GM12878 (cell line): ENCODE data around the gene BHLHA15. TPM values are rescaled to one million over a fixed set of nuclear protein-coding genes. Genes with fewer than 3 reads are reported as not detected.
A peak's percentile ranks its signal among the peaks of the same experiment; 100 is the strongest.

ENCODE experiments used
- ATAC-seq: fragments of 200-7000 bp; cut with Tn5 transposase; 3 replicates; pipeline ENCODE4 v1.9.1; 2020; ENCODE audit warnings: mild to moderate bottlenecking, moderate library complexity
- BruUV-seq: library from RNA; stranded (reverse); fragments of 400-500 nt; replicated peaks from 2 replicates; lab custom pipeline; 2021; lab: Mats Ljungman, UMichigan
- CTCF ChIA-PET: fragments of 300-600 bp; sonication (Branson Sonifier 250); formaldehyde crosslinking; extraction: SDS; loops from one replicate; lab custom pipeline; 2021; ENCODE audit warnings: inconsistent platforms; lab: Yijun Ruan, JAX
- POLR2A ChIA-PET: fragments of 350-600 bp; formaldehyde crosslinking; extraction: SDS; loops from one replicate; lab custom pipeline; 2021; ENCODE audit warnings: inconsistent platforms; lab: Charles Lee
- RAD21 ChIA-PET: fragments of 300-600 bp; sonication (Branson Sonifier 250); formaldehyde crosslinking; loops from one replicate; lab custom pipeline; 2023; ENCODE audit warnings: antibody characterized with exemption; ENCODE audit not compliant: unreplicated experiment; lab: Charles Lee
- SMC1A ChIA-PET: fragments of 300-600 bp; sonication (Branson Sonifier 250); formaldehyde crosslinking; loops from one replicate; lab custom pipeline; 2023; ENCODE audit not compliant: unreplicated experiment, uncharacterized antibody; lab: Charles Lee
- DNase-seq: peaks from one replicate; pipeline ENCODE4 v3.0.0-alpha.2; 2011; ENCODE audit warnings: low read depth, low spot score
- FAIRE-seq: peaks from 3 replicates; lab custom pipeline; 2011; peaks lifted over from hg19 to GRCh38; lab: Jason Lieb, UNC
- H2AFZ ChIP-seq: 2 replicates; pipeline ENCODE4 v1.6.0; 2011; ENCODE audit warnings: low read depth, low read length, control low read depth; ENCODE audit not compliant: control insufficient read depth
- H3K27ac ChIP-seq: 2 replicates; pipeline ENCODE4 v1.5.1; 2011; ENCODE audit warnings: control low read depth; ENCODE audit not compliant: control insufficient read depth, insufficient read depth
- H3K27me3 ChIP-seq, 2 experiments: replicated peaks in 1 of 2; 2 replicates each; pipeline versions ENCODE4 v1.6.0 to v1.6.1; 2011; ENCODE audit warnings: low read length in 1 of 2; ENCODE audit not compliant: control insufficient read depth in 2 of 2, insufficient read depth in 2 of 2
- H3K36me3 ChIP-seq, 2 experiments: 2 replicates each; pipeline ENCODE4 v1.5.1; 2011; ENCODE audit warnings: low read length in 1 of 2; ENCODE audit not compliant: control insufficient read depth in 2 of 2, insufficient read depth in 2 of 2
- H3K4me1 ChIP-seq: 2 replicates; pipeline ENCODE4 v1.6.1; 2011; ENCODE audit warnings: mild to moderate bottlenecking, low read length, moderate library complexity, mixed read lengths; ENCODE audit not compliant: control insufficient read depth, insufficient read depth
- H3K4me2 ChIP-seq: 2 replicates; pipeline ENCODE4 v1.6.0; 2011; ENCODE audit warnings: control low read depth; ENCODE audit not compliant: control insufficient read depth, insufficient read depth
- H3K4me3 ChIP-seq: fragments of 200-600 bp; sonication (generic); 2 replicates; pipeline ENCODE4 v1.5.1; 2016
- H3K79me2 ChIP-seq: 2 replicates; pipeline ENCODE4 v1.6.0; 2011; ENCODE audit warnings: low read length; ENCODE audit not compliant: control insufficient read depth, insufficient read depth
- H3K9ac ChIP-seq: 2 replicates; pipeline ENCODE4 v1.8.0; 2011; ENCODE audit warnings: low read length, control low read depth, mixed read lengths; ENCODE audit not compliant: control insufficient read depth, insufficient read depth
- H3K9me3 ChIP-seq: replicated peaks from 3 replicates; pipeline ENCODE4 v1.5.1; 2011; ENCODE audit warnings: mild to moderate bottlenecking, low read length; ENCODE audit not compliant: control insufficient read depth, insufficient read depth
- H4K20me1 ChIP-seq: 2 replicates; pipeline ENCODE4 v1.6.0; 2011; ENCODE audit not compliant: control insufficient read depth, insufficient read depth
- BHLHE40 ChIP-seq, 2 experiments: fragments of 450-650 bp in 1 of 2; IDR thresholded peaks; 2 replicates each; pipeline ENCODE4 v1.6.1; 2011 to 2017; ENCODE audit warnings: low read depth in 2 of 2, borderline replicate concordance in 1 of 2, improper control_type of control experiment in 1 of 2, low read length in 1 of 2, mild to moderate bottlenecking in 1 of 2
- CBFB ChIP-seq: IDR thresholded peaks from 2 replicates; pipeline ENCODE4 v1.6.1; 2016; ENCODE audit warnings: antibody characterized with exemption, low read depth
- CREB1 ChIP-seq: IDR thresholded peaks from 2 replicates; pipeline ENCODE4 v1.6.1; 2012; ENCODE audit warnings: low read depth, mild to moderate bottlenecking, inconsistent platforms
- CREM ChIP-seq: IDR thresholded peaks from 2 replicates; pipeline ENCODE4 v1.6.1; 2014; ENCODE audit warnings: antibody characterized with exemption, low read depth
- EP300 ChIP-seq, 2 experiments: fragments of 150-350 bp in 1 of 2; IDR thresholded peaks; 2 replicates each; pipeline ENCODE4 v1.6.1; 2011 to 2012; ENCODE audit warnings: low read depth in 2 of 2, low read length in 2 of 2, borderline replicate concordance in 1 of 2, improper control_type of control experiment in 1 of 2, inconsistent platforms in 1 of 2; ENCODE audit not compliant: control insufficient read depth in 1 of 2
- EZH2 ChIP-seq: IDR thresholded peaks from 2 replicates; pipeline ENCODE4 v1.6.1; 2012; ENCODE audit warnings: low read depth, mild to moderate bottlenecking, control low read depth, inconsistent platforms, low read length, borderline replicate concordance; ENCODE audit not compliant: control insufficient read depth
- FOXM1 ChIP-seq: IDR thresholded peaks from 2 replicates; pipeline ENCODE4 v1.6.1; 2012; ENCODE audit warnings: low read depth, mild to moderate bottlenecking, inconsistent platforms, low read length, moderate library complexity
- GATAD2B ChIP-seq: fragments of 450-650 bp; conservative IDR thresholded peaks from 2 replicates; pipeline ENCODE4 v1.6.1; 2017; ENCODE audit warnings: low read depth, mild to moderate bottlenecking, moderate library complexity
- IKZF1 ChIP-seq: fragments of 450-650 bp; conservative IDR thresholded peaks from 2 replicates; pipeline ENCODE4 v1.6.1; 2017; ENCODE audit warnings: antibody characterized with exemption, mild to moderate bottlenecking
- IKZF2 ChIP-seq, 2 experiments: fragments of 450-650 bp; IDR thresholded peaks; 2 replicates each; pipeline ENCODE4 v1.6.1; 2017; ENCODE audit warnings: mild to moderate bottlenecking in 2 of 2, moderate library complexity in 2 of 2
- JUNB ChIP-seq: IDR thresholded peaks from 2 replicates; pipeline ENCODE4 v1.6.1; 2016; ENCODE audit warnings: antibody characterized with exemption, mild to moderate bottlenecking
- JUND ChIP-seq: IDR thresholded peaks from 2 replicates; pipeline ENCODE4 v1.6.1; 2012; ENCODE audit warnings: low read depth, mild to moderate bottlenecking, low read length, improper control_type of control experiment, moderate library complexity
- KLF5 ChIP-seq: fragments of 450-650 bp; IDR thresholded peaks from 2 replicates; pipeline ENCODE4 v1.6.1; 2014; ENCODE audit warnings: mild to moderate bottlenecking; ENCODE audit not compliant: partially characterized antibody
- MEF2B ChIP-seq: fragments of 450-650 bp; IDR thresholded peaks from 2 replicates; pipeline ENCODE4 v1.6.1; 2018; ENCODE audit warnings: mild to moderate bottlenecking, moderate library complexity; ENCODE audit not compliant: partially characterized antibody, poor library complexity, severe bottlenecking
- MTA2 ChIP-seq: fragments of 450-650 bp; IDR thresholded peaks from 2 replicates; pipeline ENCODE4 v1.6.1; 2016; ENCODE audit warnings: low read depth, mild to moderate bottlenecking, moderate library complexity
- MXI1 ChIP-seq: fragments of 150-350 bp; IDR thresholded peaks from 2 replicates; pipeline ENCODE4 v1.6.1; 2011; ENCODE audit warnings: low read depth, mild to moderate bottlenecking, inconsistent platforms, low read length, improper control_type of control experiment
- MYC ChIP-seq: IDR thresholded peaks from 2 replicates; pipeline ENCODE4 v1.6.1; 2011; ENCODE audit warnings: mild to moderate bottlenecking, low read length, moderate library complexity, inconsistent platforms; ENCODE audit not compliant: insufficient read depth, insufficient replicate concordance, insufficient read length, severe bottlenecking
- NRF1 ChIP-seq: conservative IDR thresholded peaks from 2 replicates; pipeline ENCODE4 v1.6.1; 2011; ENCODE audit warnings: mild to moderate bottlenecking, low read depth, low read length, improper control_type of control experiment
- PAX5 ChIP-seq: IDR thresholded peaks from 2 replicates; pipeline ENCODE4 v1.6.1; 2011; ENCODE audit warnings: low read depth, low read length, borderline replicate concordance
- PML ChIP-seq: IDR thresholded peaks from 2 replicates; pipeline ENCODE4 v1.6.1; 2012; ENCODE audit warnings: low read length, inconsistent platforms
- SMAD1 ChIP-seq: fragments of 450-650 bp; IDR thresholded peaks from 2 replicates; pipeline ENCODE4 v1.6.1; 2018; ENCODE audit warnings: mild to moderate bottlenecking, low read depth; ENCODE audit not compliant: partially characterized antibody
- SMARCA5 ChIP-seq: fragments of 450-650 bp; IDR thresholded peaks from 2 replicates; pipeline ENCODE4 v1.6.1; 2017; ENCODE audit warnings: mild to moderate bottlenecking
- SRF ChIP-seq, 2 experiments: IDR thresholded peaks; 2 replicates each; pipeline ENCODE4 v1.6.1; 2011; ENCODE audit warnings: low read depth in 2 of 2, low read length in 2 of 2, mild to moderate bottlenecking in 1 of 2, moderate library complexity in 1 of 2
- WGBS: methylation state at CpG from one replicate; pipeline ENCODE4 v1.1.6; 2016; ENCODE audit warnings: low lambda C conversion rate; ENCODE audit not compliant: insufficient replicate concordance, insufficient coverage; ENCODE audit errors: missing lambda C conversion rate; 5-methylcytosine and 5-hydroxymethylcytosine counted together
- in situ Hi-C: fragments of 300-500 bp; cut with MboI; formaldehyde crosslinking; loops from 9 replicates; pipeline ENCODE4 v1.14.3; 2018; ENCODE audit warnings: mixed read lengths
- intact Hi-C: fragments of 100-400 bp; cut with micrococcal nuclease; formaldehyde crosslinking; loops from one replicate; pipeline ENCODE4 v1.14.2; 2022; ENCODE audit not compliant: unreplicated experiment
- polyA plus RNA-seq, 11 experiments: library from polyadenylated mRNA; depleted of rRNA in 4 of 11; unstranded in 6 of 11; stranded (reverse) in 5 of 11; fragments of >200 nt; fragmentation: Nextera tagmentation in 4 of 11; fragmentation: Illumina TruSeq in 1 of 11; extraction: Ambion mirVana in 4 of 11; extraction: Trizol in 1 of 11; gene quantifications; 1 replicate in 1 of 11; 2 replicates in 10 of 11; pipeline versions ENCODE4 v1.2.1 to v1.2.3, GENCODE V29; 2011 to 2016; ENCODE audit warnings: inconsistent platforms in 2 of 11, missing spikeins in 2 of 11, low read depth in 1 of 11
- total RNA-seq, 4 experiments: library from RNA; depleted of rRNA in 3 of 4; stranded (reverse); fragments of >200 nt in 3 of 4; fragmentation: Illumina TruSeq in 1 of 4; extraction: Trizol in 1 of 4; gene quantifications; 2 replicates each; pipeline versions ENCODE4 v1.2.1 to v1.2.3, GENCODE V29; 2013 to 2021

Gene BHLHA15
- total and polyA plus RNA-seq, 10 of the 15 experiments (the other 5 are each of a cell fraction or from before 2014, with no cell fraction given) = 0.54 to 4.2 (median 2.5) TPM; not detected in 4

DNA sequence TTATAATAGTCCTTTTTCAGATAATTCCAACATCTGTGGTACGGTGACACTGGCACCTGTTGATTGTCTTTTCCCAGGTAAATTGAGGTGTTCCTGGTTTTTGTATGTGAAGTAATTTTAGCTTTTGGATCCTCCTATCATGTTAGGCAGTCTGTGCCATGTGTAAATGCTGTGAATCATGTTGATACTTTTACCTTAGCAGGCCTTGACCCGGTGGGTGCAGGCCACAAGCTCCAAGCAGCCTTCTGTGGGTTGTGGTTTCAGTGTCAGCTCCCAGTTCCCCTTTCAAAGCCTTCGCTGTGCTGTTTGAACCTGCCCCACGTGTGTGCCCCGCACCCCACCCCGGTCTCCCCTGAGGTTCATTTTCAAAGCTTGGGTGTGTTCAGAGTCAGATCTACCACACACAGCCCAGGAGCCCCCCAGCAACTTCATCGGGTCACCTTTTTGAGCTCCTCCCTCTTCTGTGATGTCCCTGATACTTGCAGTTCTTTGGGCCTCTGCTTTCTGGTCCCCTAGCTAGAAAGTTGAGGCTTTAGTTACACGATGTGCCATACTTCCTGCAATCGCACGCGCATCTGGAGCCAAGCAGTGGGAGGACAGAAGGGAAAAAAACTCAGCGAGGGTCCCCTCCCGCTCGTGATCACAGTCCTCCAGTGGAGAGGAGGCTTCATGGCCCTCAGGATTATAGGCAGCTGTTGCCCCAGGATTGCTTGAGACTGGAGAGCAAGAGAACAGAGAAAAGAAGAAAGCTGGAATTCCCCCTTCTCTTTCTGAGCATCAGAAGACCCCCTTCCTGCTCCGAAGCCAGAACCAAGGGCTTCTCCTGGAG, 8.7 kb upstream of the BHLHA15 start:
- no peaks in the 10 kb centered on the region for H3K79me2 ChIP-seq
- BruUV-seq = no TSS peak
- CTCF ChIA-PET = interaction anchor here (0.7 to 3.2 kb wide), 11 partner anchors 34 to 200 kb away, joined by 3 to 17 read pairs (median 5); partner anchors contain the start of gene LMTK2
- peak overlapping the region; percentile 54; the same call in 1 of the 2 replicates for H3K4me3 ChIP-seq
- intact Hi-C loops = loop anchor here (2.0 to 5.0 kb wide), 3 partner anchors 16 to 595 kb away; no protein-coding TSS in a partner anchor
- in situ Hi-C loops = no loop called here
- peaks cover 5 to 13% of the 10 kb centered on the region in 2 experiments; a peak in 3 of 4 replicates for H3K36me3 ChIP-seq
- H2AFZ ChIP-seq = no peak overlapping the region
- 4% methylated on average over 15 of the region's 15 CpGs for WGBS
- POLR2A ChIA-PET = interaction anchor here (0.8 to 2.3 kb wide), 9 partner anchors 10 to 199 kb away, joined by 3 to 12 read pairs (median 4); partner anchors contain the start of gene BAIAP2L1
- no peaks in the 10 kb centered on the region for H4K20me1 ChIP-seq
- DNase-seq = peak; percentile 94
- SMC1A ChIA-PET = interaction anchor here (0.8 to 2.8 kb wide), 8 partner anchors 34 to 181 kb away, joined by 3 to 28 read pairs (median 4); no protein-coding TSS in a partner anchor
- H3K27ac ChIP-seq = peak overlapping the region; percentile 58
- H3K27me3 ChIP-seq = no peaks in the 10 kb centered on the region
- H3K9me3 ChIP-seq = no peaks in the 10 kb centered on the region; the same call in 2 of the 3 replicates
- H3K4me1 ChIP-seq = peaks cover 47% of the 10 kb centered on the region
- ATAC-seq = peak; percentile 94
- RAD21 ChIA-PET = interaction anchor here (0.8 to 4.1 kb wide), 15 partner anchors 14 to 199 kb away, joined by 3 to 18 read pairs (median 5); partner anchors contain the start of gene BAIAP2L1
- peak; percentile 99 for FAIRE-seq
- peak overlapping the region; percentile 50 for H3K9ac ChIP-seq
- peak overlapping the region; percentile 82 for H3K4me2 ChIP-seq
- peak; percentile 93 for TF ChIP-seq MTA2
- TF ChIP-seq CBFB = peak; percentile 99
- peak; percentile 74; the same call in 1 of the 2 replicates for TF ChIP-seq JUND
- TF ChIP-seq NRF1 = no peak
- peak; percentile 96 to 97 for TF ChIP-seq BHLHE40 (IDR thresholded peaks at IDR 0.05; ENCODE audit: borderline replicate concordance in 1 of 2, low read depth in 2 of 2, low read length in 1 of 2)
- TF ChIP-seq MXI1 = peak; percentile 88
- TF ChIP-seq PML = peak; percentile 84
- TF ChIP-seq GATAD2B = peak; percentile 93
- no peak for TF ChIP-seq KLF5
- TF ChIP-seq EP300 (IDR thresholded peaks at IDR 0.05; ENCODE audit: borderline replicate concordance in 1 of 2, control insufficient read depth in 1 of 2, low read depth in 2 of 2, low read length in 2 of 2) = peak; percentile 95 to 98
- TF ChIP-seq MEF2B = peak; percentile 94
- TF ChIP-seq EZH2 = 0 out of 2 replicates have a peak, but pooled peaks have one; percentile 69
- peak; percentile 88 to 94 for TF ChIP-seq IKZF2 (IDR thresholded peaks at IDR 0.05)
- peak; percentile 27 to 74; a peak in 2 of 4 replicates for TF ChIP-seq SRF (IDR thresholded peaks at IDR 0.05; ENCODE audit: low read depth in 2 of 2, low read length in 2 of 2)
- no peak for TF ChIP-seq SMAD1
- TF ChIP-seq CREM = peak; percentile 90
- TF ChIP-seq PAX5 = peak; percentile 99
- peak; percentile 92 for TF ChIP-seq FOXM1
- peak; percentile 78 for TF ChIP-seq JUNB
- TF ChIP-seq IKZF1 = peak; percentile 84
- peak; percentile 40 for TF ChIP-seq MYC
- TF ChIP-seq SMARCA5 = no peak
- TF ChIP-seq CREB1 = peak; percentile 81
